HG03342 (cell line): ENCODE measurements around the gene WDR59.

ENCODE experiments used
- ATAC-seq: cut with Tn5 transposase; IDR thresholded peaks from one replicate; pipeline ENCODE4 v1.9.1; 2021; ENCODE audit warnings: mild to moderate bottlenecking, moderate library complexity; ENCODE audit not compliant: unreplicated experiment

Gene WDR59

DNA sequence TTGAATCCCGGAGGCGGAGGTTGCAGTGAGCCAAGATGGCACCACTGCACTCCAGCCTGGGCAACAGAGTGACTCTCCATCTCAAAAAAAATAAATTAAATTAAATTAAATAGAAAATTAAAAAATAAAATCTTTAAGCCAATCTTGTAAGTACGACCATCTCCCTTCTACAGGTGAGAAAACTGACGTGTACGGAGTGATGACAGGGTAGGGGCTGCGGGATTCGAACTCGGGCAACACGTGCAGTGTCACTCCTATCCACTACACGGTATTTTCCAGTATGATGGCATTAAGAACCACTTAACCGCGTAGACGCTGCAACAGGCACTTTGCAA lies 762 bp downstream of the WDR59 start:
- no peak for ATAC-seq

DNA sequence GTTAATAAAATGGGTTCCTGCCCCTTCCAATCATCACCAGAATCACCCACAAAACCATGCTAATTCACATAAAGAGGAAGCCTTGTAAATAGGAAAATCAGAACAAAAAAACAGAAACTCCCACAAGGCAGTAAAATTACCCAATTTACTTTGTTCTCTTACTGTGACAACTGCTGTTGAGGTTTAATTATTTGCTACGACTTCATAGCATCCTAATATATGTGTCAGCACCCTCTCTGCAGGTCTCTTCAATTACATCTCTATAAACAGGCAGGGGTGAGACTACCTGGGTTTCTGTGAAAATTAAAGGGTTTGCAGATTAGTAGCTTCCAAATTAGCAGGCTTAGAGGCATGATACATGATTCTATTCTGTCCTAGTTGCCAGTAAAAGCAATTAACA lies 2.7 kb downstream of the WDR59 start:
- no peak for ATAC-seq

DNA sequence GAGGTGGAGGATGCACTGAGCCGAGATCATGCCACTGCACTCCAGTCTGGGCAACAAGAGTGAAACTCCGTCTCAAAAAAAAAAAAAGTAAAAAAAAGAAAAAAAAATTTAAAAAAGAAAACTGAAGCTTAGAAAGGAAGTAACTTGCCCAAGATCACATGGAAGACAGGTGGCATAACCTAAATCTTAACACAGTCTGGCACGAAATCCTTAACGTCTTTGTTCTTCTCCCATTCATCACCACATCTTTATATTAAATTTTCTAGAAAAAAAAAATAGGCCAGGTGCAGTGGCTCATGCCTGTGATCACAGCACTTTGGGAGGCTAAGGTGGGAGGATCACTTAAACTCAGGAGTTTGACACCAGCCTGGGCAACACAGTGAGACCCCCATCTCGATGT lies 9.3 kb downstream of the WDR59 start:
- ATAC-seq = no peak

DNA sequence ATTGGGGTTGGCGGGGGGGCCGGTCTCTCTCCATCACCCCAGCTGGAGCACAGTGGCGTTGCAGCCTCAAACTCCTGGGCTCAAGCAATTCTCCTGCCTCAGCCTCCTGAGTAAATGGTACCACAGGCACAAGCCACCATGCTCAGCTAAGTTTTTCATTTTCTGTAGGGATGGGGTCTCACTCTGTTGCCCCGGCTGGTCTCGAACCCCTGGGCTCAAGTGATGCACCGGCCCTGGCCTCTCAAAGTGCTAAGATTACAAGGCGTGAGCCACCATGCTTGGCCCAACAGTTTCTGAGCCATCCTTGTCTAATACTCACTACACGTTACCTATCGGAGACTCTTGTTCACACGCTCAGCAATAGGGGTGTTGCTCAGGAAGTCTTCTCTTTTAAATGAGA lies 11.6 kb downstream of the WDR59 start:
- ATAC-seq = no peak

DNA sequence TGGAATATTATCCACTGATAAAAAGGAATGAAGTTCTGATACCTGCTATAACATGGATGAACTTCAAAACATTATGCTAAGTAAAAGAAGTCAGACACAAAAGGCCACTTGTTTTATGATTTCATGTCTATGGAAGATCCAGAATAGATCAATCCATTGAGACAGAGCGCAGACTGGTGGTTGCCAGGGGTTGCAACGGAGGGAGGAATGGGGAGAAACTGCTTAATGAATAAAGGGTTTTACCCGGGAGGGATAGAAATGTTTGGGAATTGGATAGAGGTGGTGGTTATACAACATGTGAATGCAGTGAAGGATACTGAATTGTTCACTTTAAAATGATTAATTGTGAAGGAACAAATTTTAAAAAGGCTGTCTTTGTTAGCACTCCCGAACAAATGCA lies 30.2 kb downstream of the WDR59 start:
- no peak for ATAC-seq

DNA sequence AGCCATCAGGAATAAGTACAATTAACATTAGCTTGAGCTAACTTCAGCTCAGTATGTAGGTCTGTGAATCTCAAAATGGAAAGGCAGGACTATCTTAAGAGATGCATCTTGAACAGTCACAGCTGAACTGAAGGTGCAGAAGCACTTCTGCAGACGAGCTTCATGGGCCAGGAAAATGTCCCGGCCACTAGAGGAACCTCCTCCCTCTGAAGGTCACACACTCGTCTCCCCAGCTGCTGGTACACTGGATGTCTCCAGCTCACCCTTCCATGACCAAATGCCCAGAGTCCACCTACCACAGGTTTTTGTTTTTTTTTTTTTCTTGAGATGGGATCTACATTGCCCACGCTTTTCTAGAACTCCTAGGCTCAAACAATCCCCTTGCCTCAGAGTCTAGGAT lies 33.2 kb downstream of the WDR59 start:
- ATAC-seq = no peak

DNA sequence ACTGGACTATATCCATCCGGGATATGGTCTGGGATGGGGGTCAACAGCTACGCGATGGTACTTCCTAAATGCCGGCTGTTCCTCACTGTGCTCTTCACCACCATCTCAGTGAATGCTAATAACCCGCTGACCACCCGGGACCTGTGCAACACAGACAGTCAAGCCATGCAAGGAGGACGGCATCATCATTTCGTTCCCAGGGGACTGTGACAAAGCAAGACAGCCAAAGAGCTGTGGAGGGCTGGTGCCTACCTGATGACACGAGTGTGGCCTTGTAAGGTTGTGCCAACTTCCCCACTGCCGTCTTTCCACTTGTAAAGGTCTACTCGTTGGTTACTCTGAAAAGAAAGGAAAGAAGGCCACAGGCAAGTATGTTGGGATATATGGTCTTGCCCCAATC lies 33.7 kb downstream of the WDR59 start:
- ATAC-seq = no peak

DNA sequence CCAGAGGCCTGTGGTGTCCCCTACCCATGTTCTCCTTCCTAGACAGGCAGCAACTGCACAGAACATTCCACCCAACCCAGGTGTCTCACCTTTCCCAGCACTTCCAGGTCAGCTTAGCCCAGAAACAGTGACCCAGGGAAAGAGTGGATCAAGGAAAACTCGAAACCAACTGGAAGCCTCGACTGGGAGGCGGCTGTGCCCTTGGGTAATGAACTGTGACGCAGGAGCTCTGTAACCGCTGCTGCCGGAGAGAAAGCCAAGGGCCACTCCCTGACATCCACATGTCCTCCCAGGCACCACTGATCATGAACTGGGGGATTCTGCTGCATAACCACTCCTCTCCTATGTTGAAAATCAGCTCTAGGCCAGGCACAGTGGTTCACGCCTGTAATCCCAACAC lies 34.4 kb downstream of the WDR59 start:
- ATAC-seq = no peak

DNA sequence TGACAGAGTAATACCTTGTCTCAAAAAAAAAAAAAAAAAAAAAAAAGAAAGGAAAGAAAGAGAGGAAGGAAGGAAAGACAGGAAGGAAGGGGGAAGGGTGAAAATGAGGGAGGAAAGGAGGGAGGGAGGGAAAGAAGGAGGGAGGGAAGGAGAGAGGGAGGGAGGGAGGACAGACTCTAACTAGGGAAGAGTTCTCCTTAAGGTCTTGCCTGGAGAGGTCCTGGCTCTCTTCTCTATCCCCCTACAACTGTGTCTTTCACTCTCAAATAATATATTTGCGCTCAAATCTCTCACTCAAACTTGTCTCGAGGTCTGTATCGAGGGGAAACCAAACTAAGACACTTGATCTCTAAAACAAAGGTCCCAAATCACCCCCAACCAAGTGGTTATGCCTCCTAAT lies 35.6 kb downstream of the WDR59 start:
- ATAC-seq = no peak

DNA sequence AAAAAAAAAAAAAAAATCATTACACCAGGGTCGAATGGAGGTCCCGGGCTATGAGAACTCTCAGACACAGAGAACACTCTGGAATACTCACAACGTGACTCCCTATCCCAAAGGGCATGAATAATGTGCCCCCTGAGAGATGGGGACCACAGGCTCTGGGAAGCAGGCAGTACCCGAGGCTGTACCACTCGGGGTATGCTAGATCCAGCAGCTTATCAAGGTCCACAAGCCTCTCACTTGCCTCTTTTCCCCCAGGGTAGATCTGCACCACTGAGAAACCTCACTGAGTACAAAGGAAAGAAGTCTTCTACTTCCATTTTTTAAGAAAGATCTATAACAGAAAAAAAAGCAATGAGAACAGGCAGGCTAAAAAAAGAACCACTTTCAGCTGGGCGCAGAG lies 40.5 kb downstream of the WDR59 start:
- no peak for ATAC-seq

DNA sequence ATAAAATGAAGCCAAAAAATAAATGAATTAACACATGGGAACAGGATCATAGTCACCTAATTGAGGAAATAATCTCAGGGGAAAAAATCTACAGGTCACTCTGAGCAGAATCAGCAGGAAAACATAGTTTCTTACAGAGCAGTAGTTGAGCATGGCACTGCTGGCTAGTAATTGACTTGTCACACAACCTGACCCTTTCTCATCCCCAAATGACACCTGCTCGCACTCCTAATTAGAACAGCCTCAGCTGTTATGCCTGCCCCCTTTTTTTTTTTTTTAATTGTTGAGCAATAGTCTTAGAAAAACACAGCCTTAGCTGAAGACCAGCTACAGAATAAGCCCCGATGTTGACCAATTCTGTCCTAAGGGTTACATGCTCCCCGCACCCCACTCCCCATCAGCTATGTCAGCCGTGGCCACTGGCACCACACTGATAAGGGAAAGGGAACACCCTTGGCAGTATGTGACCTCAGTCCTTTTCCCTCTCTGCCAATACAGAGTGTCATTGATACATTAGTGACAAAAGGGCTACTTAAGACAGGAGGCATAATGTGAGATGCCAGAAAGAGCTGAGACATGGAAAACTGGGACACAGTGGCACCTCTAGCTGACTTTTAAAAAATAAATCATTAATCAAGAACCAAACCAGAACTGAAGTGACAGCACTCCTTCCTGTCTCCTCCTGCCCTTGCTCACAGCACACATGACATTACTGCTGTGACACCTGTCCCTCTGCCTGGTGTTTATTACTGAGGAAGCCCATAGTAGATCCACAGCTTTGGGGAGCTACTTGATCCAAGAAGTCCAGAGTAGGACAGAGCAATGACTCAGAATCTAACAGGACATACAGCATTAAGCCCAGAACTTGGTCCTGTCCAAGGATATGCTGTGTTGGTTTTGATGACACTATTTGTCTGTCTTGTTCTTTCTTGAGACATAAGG lies 41.7 kb downstream of the WDR59 start:
- ATAC-seq = no peak

DNA sequence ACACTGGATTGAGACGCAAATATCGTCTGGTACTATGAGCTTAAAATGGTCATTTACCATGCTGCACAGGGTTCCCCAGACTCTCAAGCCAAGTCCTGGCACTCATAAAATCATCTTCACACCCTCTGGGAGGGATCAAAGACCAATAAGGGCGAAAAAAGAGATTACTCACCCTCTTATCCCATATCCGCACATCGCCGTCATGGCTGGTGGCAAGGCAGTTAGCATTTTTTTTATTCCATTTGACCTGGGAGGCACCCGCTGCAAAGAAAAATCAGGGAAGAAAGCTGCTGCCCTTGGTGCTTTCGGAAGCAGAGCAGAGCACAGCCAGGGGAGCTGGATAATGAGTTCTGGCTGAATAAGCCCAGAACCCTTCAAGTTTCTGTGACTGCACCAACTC lies 42.4 kb downstream of the WDR59 start:
- ATAC-seq = no peak

DNA sequence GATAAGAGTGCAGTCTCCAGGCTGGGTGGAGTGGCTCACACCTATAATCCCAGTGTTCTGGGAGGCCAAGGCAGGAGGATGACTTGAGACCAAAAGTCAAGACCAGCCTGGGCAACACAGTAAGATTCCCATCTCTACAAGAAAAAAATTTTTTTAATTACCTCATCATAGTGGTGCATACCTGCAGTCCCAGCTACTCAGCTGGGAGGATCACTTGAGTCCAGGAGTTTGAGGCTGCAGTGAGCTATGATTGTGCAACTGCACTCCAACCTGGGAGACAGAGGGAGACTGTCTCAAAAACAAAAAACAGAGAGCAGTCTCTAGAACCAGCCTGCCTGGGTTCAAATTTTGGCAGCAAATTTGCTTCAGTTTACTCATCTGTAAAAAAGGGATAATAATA lies 45.2 kb downstream of the WDR59 start:
- ATAC-seq = no peak

DNA sequence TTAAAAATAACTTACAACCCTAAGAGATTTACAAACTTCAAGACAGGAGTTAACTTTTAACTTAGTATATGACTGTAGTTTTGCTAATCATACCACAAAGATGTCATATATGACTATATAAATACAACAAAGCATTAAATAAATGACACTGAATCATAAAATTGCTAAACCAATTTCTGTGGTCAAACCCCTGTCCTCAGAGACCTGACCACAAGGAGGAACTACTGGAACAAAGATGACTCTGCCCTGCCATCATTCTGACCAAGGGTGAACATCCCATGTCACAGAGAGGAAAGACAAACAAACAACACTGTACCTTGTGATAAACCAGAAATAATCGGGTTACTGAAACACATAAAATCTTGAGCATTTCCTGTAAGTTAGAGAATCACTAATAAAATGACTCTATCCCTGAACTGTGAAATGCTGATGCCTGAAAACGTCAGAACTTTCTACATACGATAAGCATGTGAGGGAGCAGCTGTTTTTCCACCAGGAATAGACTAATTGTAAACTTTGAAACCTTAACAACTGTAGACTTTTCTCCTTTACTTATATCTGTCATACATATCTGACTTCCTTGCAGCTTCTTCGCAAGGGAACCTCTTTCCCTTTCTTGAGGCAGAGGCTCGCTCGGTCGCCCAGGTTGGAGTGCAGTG lies 47.9 kb downstream of the WDR59 start:
- ATAC-seq = peak; percentile 98

DNA sequence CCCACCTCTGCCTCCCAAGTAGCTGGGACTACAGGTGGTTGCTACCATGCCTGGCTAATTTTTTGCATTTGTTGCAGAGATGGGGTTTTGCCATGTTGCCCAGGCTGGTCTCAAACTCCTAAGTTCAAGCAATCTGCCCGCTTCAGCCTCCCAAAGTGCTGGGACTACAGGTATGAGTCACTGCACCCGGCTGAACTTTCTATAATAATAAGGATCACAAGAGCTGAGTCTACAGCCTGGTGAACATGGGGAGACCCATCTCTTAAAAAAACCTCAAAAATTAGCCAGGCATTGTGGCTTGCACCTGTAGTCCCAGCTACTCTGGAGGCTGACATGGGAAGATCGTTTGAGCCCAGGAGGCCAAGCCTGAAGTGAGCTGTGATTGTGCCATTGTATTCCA lies 53.5 kb downstream of the WDR59 start:
- no peak for ATAC-seq

DNA sequence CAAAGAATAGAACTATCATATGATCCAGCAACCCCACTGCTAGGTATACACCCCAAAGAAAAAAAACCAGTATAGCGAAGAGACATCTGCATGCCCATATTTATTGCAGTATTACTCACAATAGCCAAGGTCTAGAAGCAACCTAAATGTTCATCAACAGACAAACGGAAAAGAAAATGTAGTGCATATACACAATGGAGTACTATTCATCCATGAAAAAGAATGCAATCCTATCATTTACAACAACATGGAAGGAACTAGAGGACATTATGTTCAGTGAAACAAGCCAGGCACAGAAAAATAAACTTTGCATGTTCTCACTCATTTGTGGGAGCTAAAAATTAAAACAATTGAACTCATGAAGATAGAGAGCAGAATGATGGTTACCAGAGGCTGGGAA lies 55.3 kb downstream of the WDR59 start:
- no peak for ATAC-seq

DNA sequence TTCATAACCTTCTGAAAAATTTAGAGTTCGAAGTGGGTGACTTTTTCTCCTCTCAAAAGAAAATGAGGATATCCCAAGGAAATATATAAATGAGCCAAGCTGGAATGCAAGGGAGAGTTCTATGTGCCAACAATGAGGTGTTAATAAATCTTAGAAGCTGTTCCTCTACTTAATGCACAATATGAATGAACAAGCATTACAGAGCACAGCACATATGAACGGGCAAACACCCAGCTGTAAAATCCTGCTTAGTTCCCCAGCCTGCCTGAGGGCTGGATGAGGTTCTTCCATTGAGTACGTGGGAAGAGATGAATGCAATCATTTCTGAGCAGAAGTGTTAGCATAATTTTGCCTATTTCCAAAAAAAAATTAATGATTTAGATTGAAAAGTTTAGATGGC lies 58.1 kb downstream of the WDR59 start:
- ATAC-seq = no peak

DNA sequence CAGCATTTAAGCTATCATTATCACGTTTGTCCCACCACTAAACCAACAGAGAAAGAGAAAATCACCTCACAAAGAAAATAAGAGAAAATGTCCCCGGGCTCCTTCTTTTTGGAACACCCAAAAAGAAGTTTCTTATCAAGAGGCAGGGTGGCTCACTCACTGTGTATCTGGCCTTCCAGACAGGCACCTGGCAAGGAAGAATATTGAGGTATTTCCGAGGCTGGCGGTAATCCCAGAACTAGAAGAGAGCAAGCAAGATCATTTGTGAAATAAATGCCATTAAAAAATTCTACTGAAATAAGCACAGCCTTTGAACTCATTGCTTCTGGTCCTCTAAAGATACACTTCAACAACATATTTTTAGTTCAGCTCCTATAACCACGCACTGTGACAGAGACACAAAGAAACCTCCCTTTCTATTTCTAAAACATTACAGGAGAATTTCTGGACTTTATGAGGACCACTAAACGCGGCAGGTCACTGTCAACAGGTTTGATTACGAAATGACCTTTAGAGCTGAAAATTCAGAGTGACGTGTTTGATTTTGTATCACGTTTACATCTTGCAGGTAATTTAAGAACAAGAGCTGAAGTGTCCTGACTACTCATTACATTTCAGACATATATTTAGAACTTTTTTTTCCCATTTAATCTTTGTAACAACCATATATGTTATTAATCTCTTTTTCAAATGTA lies 61.0 kb downstream of the WDR59 start:
- no peak for ATAC-seq

DNA sequence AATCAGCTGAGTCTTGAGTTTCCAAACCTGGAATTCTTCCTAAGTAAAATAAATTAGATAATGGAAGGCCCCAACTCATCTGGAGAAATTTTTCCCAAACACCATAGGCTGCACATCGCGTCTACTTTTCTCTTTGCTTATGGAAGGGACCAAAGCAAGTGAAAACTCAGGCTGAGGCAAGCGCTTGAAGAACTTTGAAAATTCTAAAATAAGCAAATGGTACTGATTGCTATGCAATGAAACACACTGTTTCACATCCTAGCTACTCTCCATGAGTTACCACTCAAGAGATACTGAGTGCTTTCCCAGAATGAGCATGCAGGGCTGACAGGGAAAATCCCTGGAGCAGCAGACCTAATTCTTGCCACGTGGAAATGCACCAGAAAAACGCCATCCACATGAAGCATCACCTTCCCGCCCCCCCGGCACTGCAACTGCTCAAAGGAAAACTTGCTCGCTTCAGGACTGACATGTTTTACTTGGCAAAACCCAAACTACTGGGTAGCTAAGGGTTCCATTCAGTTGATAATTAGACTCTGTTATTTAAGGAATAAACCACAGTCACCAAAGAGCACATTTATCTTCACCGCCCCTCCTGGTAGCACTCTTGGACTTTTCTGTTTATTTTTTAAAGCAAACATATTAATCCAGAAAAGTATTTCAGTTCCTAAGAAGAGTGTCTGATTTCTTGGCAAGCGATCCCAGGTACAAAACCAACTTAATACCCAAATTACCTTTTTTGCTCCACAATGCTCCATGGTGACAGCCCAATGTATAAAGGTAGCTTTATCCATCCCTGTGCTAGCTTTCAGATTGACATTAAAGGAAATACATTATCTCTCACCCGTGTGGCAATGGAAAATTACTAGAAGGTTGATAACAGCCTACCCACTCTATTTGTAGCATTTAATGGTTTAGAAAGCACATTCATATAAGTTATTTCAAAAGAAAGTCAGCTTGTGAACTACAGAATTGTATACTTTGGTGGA lies 62.5 kb downstream of the WDR59 start:
- no peak for ATAC-seq

DNA sequence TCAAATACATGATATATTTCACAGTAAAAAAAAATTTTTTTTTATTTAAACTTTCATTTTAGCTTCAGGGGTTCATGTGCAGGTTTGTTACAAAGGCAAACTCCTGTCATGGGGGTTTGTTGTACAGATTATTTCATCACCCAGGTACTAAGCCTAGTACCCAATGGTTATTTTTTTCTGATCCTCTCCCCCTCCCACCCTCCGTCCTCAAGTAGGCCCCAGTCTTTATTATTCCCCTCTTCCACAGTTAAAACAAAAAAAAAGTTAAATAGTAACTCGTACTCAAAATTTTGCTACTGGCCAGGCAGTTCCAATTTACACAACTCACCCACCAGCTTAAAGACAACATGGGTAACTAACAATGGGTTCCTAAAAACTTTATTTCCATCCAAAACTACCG lies 63.9 kb downstream of the WDR59 start:
- ATAC-seq = no peak

DNA sequence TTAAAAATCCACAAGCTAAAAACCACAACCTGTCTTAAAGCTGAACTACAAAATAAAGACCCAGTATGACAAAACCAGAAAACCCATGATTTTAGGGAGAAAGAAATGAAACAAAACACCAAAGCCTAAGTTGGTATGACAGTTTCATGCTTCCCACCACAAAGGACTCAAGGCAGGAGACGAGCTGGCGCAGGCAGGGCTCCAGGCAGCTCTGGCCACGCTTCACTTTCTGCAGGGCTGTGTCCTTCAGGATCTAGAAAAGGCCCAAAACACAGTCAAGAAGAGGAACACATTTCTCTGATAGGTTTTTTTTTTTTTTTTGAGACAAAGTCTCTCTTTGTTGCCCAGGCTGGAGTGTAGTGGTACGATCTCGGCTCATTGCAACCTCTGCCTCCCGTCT lies 75.3 kb downstream of the WDR59 start:
- no peak for ATAC-seq
